DND-41 (cell line): ENCODE results near the gene BCAS3.
"Not testable (repeated sequence)": the region's sequence is repeated elsewhere in the genome, so short reads cannot be mapped to it uniquely, and the experiment has no call there.

Experiments used
- ATAC-seq: fragments of 200-7000 bp; cut with Tn5 transposase; 3 replicates; pipeline ENCODE4 v1.9.1; 2021; ENCODE audit warnings: low read depth; ENCODE audit not compliant: insufficient read depth
- DNase-seq: peaks from one replicate; pipeline ENCODE4 v3.0.0-alpha.2; 2020
- H2AFZ ChIP-seq: 2 replicates; pipeline ENCODE4 v1.6.0; 2012; ENCODE audit warnings: low read depth, low read length
- H3K27ac ChIP-seq: 2 replicates; pipeline ENCODE4 v1.5.1; 2012; ENCODE audit warnings: low read length, inconsistent platforms
- H3K27me3 ChIP-seq: fragments of 200-600 bp; sonication (generic); 2 replicates; pipeline ENCODE4 v1.6.0; 2012; ENCODE audit warnings: low read length, mild to moderate bottlenecking, inconsistent platforms; ENCODE audit not compliant: insufficient read depth, poor library complexity
- H3K36me3 ChIP-seq: 2 replicates; pipeline ENCODE4 v1.5.1; 2012; ENCODE audit warnings: low read length, inconsistent platforms; ENCODE audit not compliant: insufficient read depth
- H3K4me1 ChIP-seq: 2 replicates; pipeline ENCODE4 v1.5.1; 2012; ENCODE audit warnings: mild to moderate bottlenecking, low read length; ENCODE audit not compliant: insufficient read depth
- H3K4me2 ChIP-seq: 2 replicates; pipeline ENCODE4 v1.6.0; 2012; ENCODE audit warnings: mild to moderate bottlenecking, moderate library complexity, low read length, inconsistent platforms; ENCODE audit not compliant: insufficient read depth
- H3K4me3 ChIP-seq, 2 experiments: fragments of 200-600 bp in 1 of 2; shearing (Covaris generic) in 1 of 2; 2 replicates each; pipeline ENCODE4 v1.5.1; 2012 to 2016; ENCODE audit warnings: inconsistent platforms in 2 of 2, low read length in 2 of 2, mild to moderate bottlenecking in 2 of 2, low read depth in 1 of 2, moderate library complexity in 1 of 2
- H3K79me2 ChIP-seq: 2 replicates; pipeline ENCODE4 v1.6.0; 2012; ENCODE audit warnings: low read length, inconsistent platforms; ENCODE audit not compliant: insufficient read depth
- H3K9ac ChIP-seq: 2 replicates; pipeline ENCODE4 v1.6.0; 2012; ENCODE audit warnings: low read depth, mild to moderate bottlenecking, inconsistent platforms, low read length, moderate library complexity
- H3K9me3 ChIP-seq: 2 replicates; pipeline ENCODE4 v1.5.1; 2012; ENCODE audit warnings: low read length, moderate library complexity, mild to moderate bottlenecking, inconsistent platforms; ENCODE audit not compliant: insufficient read depth, severe bottlenecking
- H4K20me1 ChIP-seq: 2 replicates; pipeline ENCODE4 v1.6.0; 2012; ENCODE audit warnings: low read length; ENCODE audit not compliant: insufficient read depth
- EZH2 ChIP-seq: IDR thresholded peaks from 3 replicates; pipeline ENCODE4 v1.6.1; 2012; ENCODE audit warnings: borderline replicate concordance, low read depth, mild to moderate bottlenecking, moderate library complexity, low read length, inconsistent platforms; ENCODE audit not compliant: severe bottlenecking
- TF ChIP-seq, protein P1 (sequence below): IDR thresholded peaks from 2 replicates; pipeline ENCODE4 v1.5.1; 2012; ENCODE audit warnings: borderline replicate concordance, low read length, moderate library complexity, mild to moderate bottlenecking; ENCODE audit not compliant: poor library complexity, severe bottlenecking; ENCODE audit errors: extremely low read depth

The BCAS3 gene

DNA sequence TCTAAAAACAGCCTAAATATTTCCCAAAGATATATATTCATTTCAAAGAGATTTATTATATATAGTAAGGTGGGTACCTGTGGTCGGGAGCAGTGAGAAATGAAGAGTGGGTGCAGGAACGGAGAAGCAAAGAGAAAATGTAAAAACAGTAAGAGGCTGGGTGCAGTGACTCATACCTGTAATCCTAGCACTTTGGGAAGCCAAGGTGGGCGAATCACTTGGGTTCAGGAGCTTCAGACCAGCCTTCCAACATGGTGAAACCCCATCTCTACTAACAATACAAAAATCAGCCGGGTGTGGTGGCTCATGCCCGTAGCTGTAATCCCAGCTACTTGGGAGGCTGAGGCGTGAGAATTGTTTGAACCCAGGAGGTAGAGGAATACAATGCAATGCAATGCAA lies 257.1 kb downstream of the BCAS3 start:
- H2AFZ ChIP-seq = no peak overlapping the region
- no peak overlapping the region for H3K27ac ChIP-seq
- no peak overlapping the region for H3K9ac ChIP-seq
- H3K27me3 ChIP-seq = no peaks in the 10 kb centered on the region
- H4K20me1 ChIP-seq = no peaks in the 10 kb centered on the region
- TF ChIP-seq EZH2 = no peak
- TF ChIP-seq, protein P1, sequence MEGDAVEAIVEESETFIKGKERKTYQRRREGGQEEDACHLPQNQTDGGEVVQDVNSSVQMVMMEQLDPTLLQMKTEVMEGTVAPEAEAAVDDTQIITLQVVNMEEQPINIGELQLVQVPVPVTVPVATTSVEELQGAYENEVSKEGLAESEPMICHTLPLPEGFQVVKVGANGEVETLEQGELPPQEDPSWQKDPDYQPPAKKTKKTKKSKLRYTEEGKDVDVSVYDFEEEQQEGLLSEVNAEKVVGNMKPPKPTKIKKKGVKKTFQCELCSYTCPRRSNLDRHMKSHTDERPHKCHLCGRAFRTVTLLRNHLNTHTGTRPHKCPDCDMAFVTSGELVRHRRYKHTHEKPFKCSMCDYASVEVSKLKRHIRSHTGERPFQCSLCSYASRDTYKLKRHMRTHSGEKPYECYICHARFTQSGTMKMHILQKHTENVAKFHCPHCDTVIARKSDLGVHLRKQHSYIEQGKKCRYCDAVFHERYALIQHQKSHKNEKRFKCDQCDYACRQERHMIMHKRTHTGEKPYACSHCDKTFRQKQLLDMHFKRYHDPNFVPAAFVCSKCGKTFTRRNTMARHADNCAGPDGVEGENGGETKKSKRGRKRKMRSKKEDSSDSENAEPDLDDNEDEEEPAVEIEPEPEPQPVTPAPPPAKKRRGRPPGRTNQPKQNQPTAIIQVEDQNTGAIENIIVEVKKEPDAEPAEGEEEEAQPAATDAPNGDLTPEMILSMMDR = no peak
- H3K79me2 ChIP-seq = no peaks in the 10 kb centered on the region
- H3K36me3 ChIP-seq = no peaks in the 10 kb centered on the region
- H3K4me1 ChIP-seq = no peaks in the 10 kb centered on the region
- H3K4me3 ChIP-seq = no peak overlapping the region
- DNase-seq (no peak), ATAC-seq (no peak)
- H3K4me2 ChIP-seq = no peak overlapping the region
- no peaks in the 10 kb centered on the region for H3K9me3 ChIP-seq

DNA sequence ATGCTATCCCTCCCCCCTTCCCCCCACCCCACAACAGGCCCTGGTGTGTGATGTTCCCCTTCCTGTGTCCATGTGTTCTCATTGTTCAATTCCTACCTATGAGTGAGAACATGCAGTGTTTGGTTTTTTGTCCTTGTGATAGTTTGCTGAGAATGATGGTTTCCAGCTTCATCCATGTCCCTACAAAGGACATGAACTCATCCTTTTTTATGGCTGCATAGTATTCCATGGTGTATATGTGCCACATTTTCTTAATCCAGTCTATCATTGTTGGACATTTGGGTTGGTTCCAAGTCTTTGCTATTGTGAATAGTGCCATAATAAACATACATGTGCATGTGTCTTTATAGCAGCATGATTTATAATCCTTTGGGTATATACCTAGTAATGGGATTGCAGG lies 258.3 kb downstream of the BCAS3 start:
- not testable (repeated sequence) for DNase-seq, H3K9me3 ChIP-seq, ATAC-seq, H3K36me3 ChIP-seq, H3K4me2 ChIP-seq, H3K27ac ChIP-seq, H2AFZ ChIP-seq, H4K20me1 ChIP-seq, H3K27me3 ChIP-seq, H3K79me2 ChIP-seq, H3K4me1 ChIP-seq, H3K4me3 ChIP-seq, H3K9ac ChIP-seq

DNA sequence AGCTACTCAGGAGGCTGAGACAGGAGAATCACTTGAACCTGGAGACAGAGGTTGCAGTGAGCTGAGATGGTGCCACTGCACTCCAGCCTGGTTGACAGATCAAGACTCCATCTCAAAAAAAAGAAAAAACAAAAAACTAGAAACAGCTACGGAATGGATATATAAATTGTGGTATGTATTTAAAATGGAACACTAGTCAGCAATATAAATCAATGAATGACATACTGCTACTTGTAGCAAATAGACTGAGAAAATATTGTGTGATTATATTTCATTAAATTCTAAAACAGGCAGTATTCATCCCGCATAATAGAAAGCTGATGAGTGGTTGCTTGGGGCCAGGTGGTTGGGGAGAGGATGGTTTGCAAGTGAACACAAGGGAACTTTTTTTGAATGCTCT lies 261.7 kb downstream of the BCAS3 start:
- Histone ChIP-seq H3K27ac (no peak overlapping the region), H3K4me1 (no peaks in the 10 kb centered on the region), H3K79me2 (no peaks in the 10 kb centered on the region), H3K27me3 (no peaks in the 10 kb centered on the region), H3K4me2 (no peak overlapping the region), H4K20me1 (no peaks in the 10 kb centered on the region), H3K9me3 (no peaks in the 10 kb centered on the region), H3K9ac (no peak overlapping the region), H2AFZ (no peak overlapping the region), H3K4me3 (no peak overlapping the region), H3K36me3 (no peaks in the 10 kb centered on the region)
- ATAC-seq = no peak
- no peak for TF ChIP-seq EZH2
- TF ChIP-seq, protein P1 = no peak
- no peak for DNase-seq

DNA sequence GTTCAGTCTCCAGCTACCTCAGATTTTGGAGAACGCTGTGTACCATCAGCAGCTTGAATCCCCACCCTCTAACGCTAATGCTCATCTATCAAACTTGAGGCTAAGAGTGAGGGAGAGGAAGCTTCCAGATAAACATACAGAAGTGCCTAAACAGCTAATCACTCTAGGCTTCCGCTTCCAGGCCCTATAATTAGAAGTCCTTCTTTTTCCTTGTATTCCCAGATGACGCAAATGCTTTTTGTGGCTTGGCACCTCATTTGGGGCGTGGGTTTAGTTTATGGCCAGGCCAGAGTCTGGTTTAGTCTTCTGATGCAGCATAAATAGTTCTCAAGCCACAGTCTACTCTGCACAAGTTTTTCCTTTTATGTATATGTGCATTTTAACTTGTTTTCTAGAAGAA lies 263.4 kb downstream of the BCAS3 start:
- Histone ChIP-seq H4K20me1 (no peaks in the 10 kb centered on the region), H3K4me3 (no peak overlapping the region), H3K9me3 (no peaks in the 10 kb centered on the region), H3K9ac (no peak overlapping the region), H3K27ac (no peak overlapping the region), H3K4me1 (no peaks in the 10 kb centered on the region), H3K4me2 (no peak overlapping the region), H3K27me3 (no peaks in the 10 kb centered on the region), H3K79me2 (no peaks in the 10 kb centered on the region), H3K36me3 (no peaks in the 10 kb centered on the region), H2AFZ (no peak overlapping the region)
- DNase-seq = no peak
- TF ChIP-seq, protein P1 = no peak
- no peak for TF ChIP-seq EZH2
- ATAC-seq = no peak
